22Rv1 (cell line): ENCODE data around the gene ATXN1L.

Source experiments
- ZFX ChIP-seq: fragments of 450-650 bp; IDR thresholded peaks from 2 replicates; pipeline ENCODE4 v1.6.1; 2017; ENCODE audit warnings: antibody characterized with exemption, borderline replicate concordance
- TF ChIP-seq, protein P1 (sequence below): fragments of 450-650 bp; IDR thresholded peaks from 2 replicates; pipeline ENCODE4 v1.5.1; 2017; ENCODE audit warnings: mild to moderate bottlenecking

- TF ChIP-seq, protein P1, sequence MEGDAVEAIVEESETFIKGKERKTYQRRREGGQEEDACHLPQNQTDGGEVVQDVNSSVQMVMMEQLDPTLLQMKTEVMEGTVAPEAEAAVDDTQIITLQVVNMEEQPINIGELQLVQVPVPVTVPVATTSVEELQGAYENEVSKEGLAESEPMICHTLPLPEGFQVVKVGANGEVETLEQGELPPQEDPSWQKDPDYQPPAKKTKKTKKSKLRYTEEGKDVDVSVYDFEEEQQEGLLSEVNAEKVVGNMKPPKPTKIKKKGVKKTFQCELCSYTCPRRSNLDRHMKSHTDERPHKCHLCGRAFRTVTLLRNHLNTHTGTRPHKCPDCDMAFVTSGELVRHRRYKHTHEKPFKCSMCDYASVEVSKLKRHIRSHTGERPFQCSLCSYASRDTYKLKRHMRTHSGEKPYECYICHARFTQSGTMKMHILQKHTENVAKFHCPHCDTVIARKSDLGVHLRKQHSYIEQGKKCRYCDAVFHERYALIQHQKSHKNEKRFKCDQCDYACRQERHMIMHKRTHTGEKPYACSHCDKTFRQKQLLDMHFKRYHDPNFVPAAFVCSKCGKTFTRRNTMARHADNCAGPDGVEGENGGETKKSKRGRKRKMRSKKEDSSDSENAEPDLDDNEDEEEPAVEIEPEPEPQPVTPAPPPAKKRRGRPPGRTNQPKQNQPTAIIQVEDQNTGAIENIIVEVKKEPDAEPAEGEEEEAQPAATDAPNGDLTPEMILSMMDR, result no peak
- TF ChIP-seq ZFX, result no peak
Measured at GRCh38 chr16:71855937-71856662, 10.3 kb downstream of the ATXN1L start.
